H9 (cell line): ENCODE data around the gene ALG2. TPM values are rescaled to one million over a fixed set of nuclear protein-coding genes. Genes with fewer than 3 reads are reported as not detected.

Experiments
- DNase-seq: peaks from one replicate; pipeline ENCODE4 v3.0.0-alpha.2; 2017
- H2AFZ ChIP-seq: one replicate; pipeline ENCODE4 v1.6.1; 2013; ENCODE audit warnings: mild to moderate bottlenecking, low read length, control low read depth, moderate library complexity
- H2AK5ac ChIP-seq: 2 replicates; pipeline ENCODE4 v1.6.1; 2013; ENCODE audit warnings: low read length, control low read depth, mixed read lengths; ENCODE audit not compliant: insufficient read length
- H2BK120ac ChIP-seq: one replicate; pipeline ENCODE4 v1.6.1; 2013; ENCODE audit warnings: low read depth, mild to moderate bottlenecking, low read length, control low read depth, inconsistent platforms; ENCODE audit not compliant: poor library complexity, severe bottlenecking
- H2BK12ac ChIP-seq: 2 replicates; pipeline ENCODE4 v1.6.1; 2013; ENCODE audit warnings: low read length, control low read depth, mixed read lengths, low read depth; ENCODE audit not compliant: insufficient read length
- H2BK15ac ChIP-seq: 2 replicates; pipeline ENCODE4 v1.6.1; 2013; ENCODE audit warnings: low read depth, low read length, control low read depth
- H2BK20ac ChIP-seq: one replicate; pipeline ENCODE4 v1.6.1; 2013; ENCODE audit warnings: low read depth, mild to moderate bottlenecking, low read length, control low read depth, inconsistent platforms; ENCODE audit not compliant: poor library complexity, severe bottlenecking
- H2BK5ac ChIP-seq: 2 replicates; pipeline ENCODE4 v1.6.1; 2013; ENCODE audit warnings: low read length, control low read depth, mixed read lengths; ENCODE audit not compliant: insufficient read length
- H3K14ac ChIP-seq: 2 replicates; pipeline ENCODE4 v1.6.1; 2013; ENCODE audit warnings: low read length, control low read depth; ENCODE audit not compliant: insufficient read depth
- H3K18ac ChIP-seq: 2 replicates; pipeline ENCODE4 v1.6.1; 2013; ENCODE audit warnings: low read depth, mild to moderate bottlenecking, mixed read lengths, low read length, control low read depth; ENCODE audit not compliant: insufficient read length
- H3K23ac ChIP-seq: 2 replicates; pipeline ENCODE4 v1.6.1; 2013; ENCODE audit warnings: low read length, control low read depth, mixed read lengths, low read depth; ENCODE audit not compliant: insufficient read length
- H3K23me2 ChIP-seq: 2 replicates; pipeline ENCODE4 v1.6.1; 2013; ENCODE audit warnings: low read depth, mild to moderate bottlenecking, mixed read lengths, low read length, control low read depth; ENCODE audit not compliant: insufficient read length, poor library complexity, severe bottlenecking
- H3K27ac ChIP-seq: 2 replicates; pipeline ENCODE4 v1.5.1; 2013; ENCODE audit warnings: low read length, control low read depth, mixed read lengths, low read depth; ENCODE audit not compliant: insufficient read length
- H3K27me3 ChIP-seq: 2 replicates; pipeline ENCODE4 v1.6.1; 2013; ENCODE audit warnings: low read length, control low read depth, inconsistent platforms; ENCODE audit not compliant: insufficient read depth
- H3K4ac ChIP-seq: 2 replicates; pipeline ENCODE4 v1.6.1; 2013; ENCODE audit warnings: low read depth, mild to moderate bottlenecking, control low read depth, inconsistent platforms, low read length, moderate library complexity
- H3K4me1 ChIP-seq: 2 replicates; pipeline ENCODE4 v1.6.1; 2013; ENCODE audit warnings: low read length, control low read depth, inconsistent platforms; ENCODE audit not compliant: insufficient read depth
- H3K4me2 ChIP-seq: 2 replicates; pipeline ENCODE4 v1.6.1; 2013; ENCODE audit warnings: low read length, control low read depth, mixed read lengths; ENCODE audit not compliant: insufficient read length, insufficient read depth
- H3K56ac ChIP-seq: 2 replicates; pipeline ENCODE4 v1.6.1; 2013; ENCODE audit warnings: low read depth, mild to moderate bottlenecking, mixed read lengths, low read length, control low read depth; ENCODE audit not compliant: insufficient read length
- H3K79me1 ChIP-seq: 2 replicates; pipeline ENCODE4 v1.6.1; 2013; ENCODE audit warnings: low read depth, mild to moderate bottlenecking, moderate library complexity, low read length, control low read depth, inconsistent platforms; ENCODE audit not compliant: insufficient read depth, poor library complexity, severe bottlenecking
- H3K79me2 ChIP-seq: 2 replicates; pipeline ENCODE4 v1.6.1; 2013; ENCODE audit warnings: low read length, control low read depth, inconsistent platforms; ENCODE audit not compliant: insufficient read depth
- H3K9ac ChIP-seq: 2 replicates; pipeline ENCODE4 v1.6.1; 2013; ENCODE audit warnings: low read length, control low read depth, mixed read lengths; ENCODE audit not compliant: insufficient read length; ENCODE audit errors: extremely low read depth
- H3K9me3 ChIP-seq: one replicate; pipeline ENCODE4 v1.6.1; 2013; ENCODE audit warnings: low read depth, low read length, inconsistent platforms; ENCODE audit not compliant: control insufficient read depth
- H3T11ph ChIP-seq: one replicate; pipeline ENCODE4 v1.6.1; 2013; ENCODE audit warnings: mild to moderate bottlenecking, low read length, control low read depth, inconsistent platforms
- H4K20me1 ChIP-seq: one replicate; pipeline ENCODE4 v1.6.1; 2013; ENCODE audit not compliant: control insufficient read depth, insufficient read length, insufficient read depth
- H4K5ac ChIP-seq: 2 replicates; pipeline ENCODE4 v1.6.1; 2013; ENCODE audit warnings: low read depth, mild to moderate bottlenecking, mixed read lengths, low read length, control low read depth; ENCODE audit not compliant: insufficient read length
- H4K8ac ChIP-seq: replicated peaks from 2 replicates; pipeline ENCODE4 v1.6.1; 2013; ENCODE audit warnings: low read length, control low read depth, mixed read lengths, low read depth; ENCODE audit not compliant: insufficient read length
- H4K91ac ChIP-seq: 2 replicates; pipeline ENCODE4 v1.6.1; 2013; ENCODE audit warnings: low read depth, mild to moderate bottlenecking, moderate library complexity, mixed read lengths, low read length, control low read depth; ENCODE audit not compliant: insufficient read length
- H3K27ac Mint-ChIP-seq, 3 experiments: 2 replicates in 2 of 3; 3 replicates in 1 of 3; pipeline ENCODE4 v1.8.0; 2020 to 2021; ENCODE audit warnings: mixed read lengths in 3 of 3, mild to moderate bottlenecking in 1 of 3, moderate library complexity in 1 of 3
- H3K27me3 Mint-ChIP-seq: 2 replicates; pipeline ENCODE4 v1.8.0; 2021; ENCODE audit warnings: low read depth, mild to moderate bottlenecking, moderate library complexity, mixed read lengths
- H3K36me3 Mint-ChIP-seq, 3 experiments: 2 replicates in 2 of 3; 3 replicates in 1 of 3; pipeline ENCODE4 v1.8.0; 2020 to 2021; ENCODE audit warnings: low read depth in 3 of 3, mixed read lengths in 3 of 3; ENCODE audit not compliant: insufficient read depth in 1 of 3
- H3K4me1 Mint-ChIP-seq, 2 experiments: 2 replicates each; pipeline ENCODE4 v1.8.0; 2020; ENCODE audit warnings: mixed read lengths in 2 of 2
- H3K4me3 Mint-ChIP-seq, 2 experiments: 2 replicates in 1 of 2; 3 replicates in 1 of 2; pipeline ENCODE4 v1.8.0; 2020 to 2021; ENCODE audit warnings: mild to moderate bottlenecking in 2 of 2, mixed read lengths in 2 of 2, moderate library complexity in 1 of 2
- H3K9me3 Mint-ChIP-seq, 2 experiments: 2 replicates in 1 of 2; 3 replicates in 1 of 2; pipeline ENCODE4 v1.8.0; 2020; ENCODE audit warnings: mild to moderate bottlenecking in 2 of 2, mixed read lengths in 2 of 2, moderate library complexity in 1 of 2
- CTCF ChIP-seq: fragments of 200-600 bp; sonication (generic); conservative IDR thresholded peaks from 3 replicates; pipeline ENCODE4 v1.8.0; 2021; ENCODE audit warnings: antibody characterized with exemption, mild to moderate bottlenecking
- WGBS: extraction: QIAGEN DNeasy Blood & Tissue Kit; methylation state at CpG from one replicate; pipeline ENCODE4 v1.1.7; 2013; ENCODE audit warnings: missing lambda C conversion rate, low lambda C conversion rate, mixed read lengths; ENCODE audit not compliant: insufficient read length; ENCODE audit errors: extremely low coverage; 5-methylcytosine and 5-hydroxymethylcytosine counted together
- total RNA-seq: library from RNA; stranded (reverse); gene quantifications from 2 replicates; pipeline ENCODE4 v1.2.1, GENCODE V29; 2021

Gene ALG2
- total RNA-seq, 1 experiment from 2014 or later, result 30.1 TPM

GRCh38 chr9:99269416-99269815 lies 47.7 kb upstream of the ALG2 start:
- H3K9me3 Mint-ChIP-seq, result no peaks in the 10 kb centered on the region
- WGBS, result 100% methylated on average over 2 of the region's 3 CpGs
- no peak overlapping the region for H3K4me2 ChIP-seq

More at GRCh38 chr9:99269416-99269815, 47.7 kb upstream of the ALG2 start:
- Histone ChIP-seq H3K27ac (no peak overlapping the region), H4K8ac (no peak overlapping the region), H3K9me3 (no peaks in the 10 kb centered on the region), H3K27me3 (no peaks in the 10 kb centered on the region), H2BK15ac (no peak overlapping the region), H3K23ac (no peak overlapping the region), H3K56ac (no peak overlapping the region), H3K23me2 (no peaks in the 10 kb centered on the region), H4K91ac (no peak overlapping the region), H3K18ac (no peak overlapping the region), H2BK5ac (no peak overlapping the region), H2AK5ac (no peak overlapping the region), H4K20me1 (no peaks in the 10 kb centered on the region), H2AFZ (no peak overlapping the region), H2BK120ac (no peak overlapping the region), H2BK20ac (no peak overlapping the region), H4K5ac (no peak overlapping the region), H3T11ph (no peak overlapping the region), H3K79me1 (no peaks in the 10 kb centered on the region), H3K79me2 (no peaks in the 10 kb centered on the region), H2BK12ac (no peak overlapping the region), H3K14ac (no peak overlapping the region), H3K9ac (no peak overlapping the region), H3K4ac (no peak overlapping the region), H3K4me1 (no peaks in the 10 kb centered on the region)
- H3K27ac Mint-ChIP-seq, result no peak overlapping the region; a peak in 1 of 7 replicates
- H3K4me3 Mint-ChIP-seq, result no peak overlapping the region
- no peak for DNase-seq
- peaks cover 5 to 9% of the 10 kb centered on the region in 2 experiments for H3K4me1 Mint-ChIP-seq
- TF ChIP-seq CTCF, result no peak
- H3K36me3 Mint-ChIP-seq, result no peaks in the 10 kb centered on the region
- no peaks in the 10 kb centered on the region; the same call in 1 of the 2 replicates for H3K27me3 Mint-ChIP-seq
